Endothelial cell of umbilical vein (primary cell): Measurements from ENCODE around the gene KCNE1. TPM values are rescaled to one million over a fixed set of nuclear protein-coding genes. Genes with fewer than 3 reads are reported as not detected.

Source experiments
- BruUV-seq: library from RNA; stranded (reverse); fragments of 400-500 nt; replicated peaks from 2 replicates; lab custom pipeline; 2021; lab: Mats Ljungman, UMichigan
- CTCF ChIA-PET: fragments of 300-600, 350-600 bp; sonication (Branson Sonifier 250); formaldehyde crosslinking; loops from one replicate; lab custom pipeline; 2021; ENCODE audit warnings: antibody characterized with exemption, inconsistent platforms; lab: Charles Lee
- POLR2A ChIA-PET: fragments of 300-600, 350-600 bp; sonication (Branson Sonifier 250); formaldehyde crosslinking; loops from one replicate; lab custom pipeline; 2021; ENCODE audit warnings: antibody characterized with exemption, inconsistent platforms; lab: Charles Lee
- DNase-seq: peaks from one replicate; pipeline ENCODE4 v3.0.0-alpha.2; 2011; ENCODE audit warnings: low read depth, low spot score
- FAIRE-seq: peaks from 2 replicates; lab custom pipeline; 2011; peaks lifted over from hg19 to GRCh38; lab: Jason Lieb, UNC
- H2AFZ ChIP-seq: 2 replicates; pipeline ENCODE4 v1.6.0; 2012; ENCODE audit warnings: low read depth, low read length, control low read depth, inconsistent platforms
- H3K27ac ChIP-seq: 2 replicates; pipeline ENCODE4 v1.5.1; 2011; ENCODE audit warnings: low read depth, mild to moderate bottlenecking, control low read depth, low read length, moderate library complexity; ENCODE audit not compliant: insufficient read depth
- H3K27me3 ChIP-seq, 2 experiments: 2 replicates each; pipeline versions ENCODE4 v1.6.0 to v1.6.1; 2011; ENCODE audit warnings: low read length in 2 of 2, mixed read lengths in 1 of 2; ENCODE audit not compliant: control insufficient read depth in 2 of 2, insufficient read depth in 2 of 2
- H3K36me3 ChIP-seq, 2 experiments: 2 replicates in 1 of 2; 3 replicates in 1 of 2; pipeline ENCODE4 v1.5.1; 2011; ENCODE audit warnings: low read length in 2 of 2, mild to moderate bottlenecking in 1 of 2, moderate library complexity in 1 of 2; ENCODE audit not compliant: control insufficient read depth in 2 of 2, insufficient read depth in 2 of 2; ENCODE audit errors: extremely low read depth in 1 of 2
- H3K4me1 ChIP-seq: 3 replicates; pipeline ENCODE4 v1.5.1; 2011; ENCODE audit warnings: mild to moderate bottlenecking, low read length; ENCODE audit not compliant: control insufficient read depth, insufficient read depth; ENCODE audit errors: extremely low read depth
- H3K4me2 ChIP-seq: 2 replicates; pipeline ENCODE4 v1.6.1; 2011; ENCODE audit warnings: low read length, control low read depth, mixed read lengths; ENCODE audit not compliant: insufficient read depth
- H3K4me3 ChIP-seq, 3 experiments: fragments of 200-600 bp in 1 of 3; sonication (generic), shearing (Covaris generic) in 1 of 3; replicated peaks in 1 of 3; 2 replicates each; pipeline ENCODE4 v1.5.1; 2011 to 2016; ENCODE audit warnings: control low read depth in 3 of 3, low read length in 3 of 3, mild to moderate bottlenecking in 2 of 3, inconsistent platforms in 1 of 3, low read depth in 1 of 3, moderate library complexity in 1 of 3; ENCODE audit not compliant: insufficient read depth in 1 of 3
- H3K79me2 ChIP-seq: 2 replicates; pipeline ENCODE4 v1.6.0; 2012; ENCODE audit warnings: low read length, inconsistent platforms; ENCODE audit not compliant: control insufficient read depth, insufficient read depth
- H3K9ac ChIP-seq: replicated peaks from 2 replicates; pipeline ENCODE3; 2011; ENCODE audit warnings: low read length, control low read depth; ENCODE audit not compliant: insufficient read depth; ENCODE audit errors: extremely low read depth
- H3K9me1 ChIP-seq: replicated peaks from 3 replicates; pipeline ENCODE4 v1.6.0; 2011; ENCODE audit warnings: mild to moderate bottlenecking, low read length; ENCODE audit not compliant: control insufficient read depth, insufficient read depth; ENCODE audit errors: extremely low read depth
- H3K9me3 ChIP-seq: replicated peaks from 2 replicates; pipeline ENCODE4 v1.5.1; 2012; ENCODE audit warnings: low read length, inconsistent platforms; ENCODE audit not compliant: control insufficient read depth, insufficient read depth
- H4K20me1 ChIP-seq: replicated peaks from 2 replicates; pipeline ENCODE3; 2011; ENCODE audit warnings: mild to moderate bottlenecking, low read length; ENCODE audit not compliant: control insufficient read depth, insufficient read depth; ENCODE audit errors: extremely low read depth
- GATA2 ChIP-seq: IDR thresholded peaks from 2 replicates; pipeline ENCODE4 v1.7.0; 2011; ENCODE audit warnings: low read depth, mild to moderate bottlenecking, moderate library complexity, mixed read lengths, low read length; ENCODE audit not compliant: insufficient read length, insufficient read depth
- dilution Hi-C: fragments of 300-500 bp; cut with MboI; formaldehyde crosslinking; loops from one replicate; pipeline ENCODE4 v1.15.0; 2019; ENCODE audit warnings: low sequenced_read_pairs; ENCODE audit not compliant: extremely low pct_ligation_motif_present
- intact Hi-C: fragments of 100-400 bp; cut with micrococcal nuclease; formaldehyde crosslinking; loops from one replicate; pipeline ENCODE4 v1.10.0; 2022
- polyA plus RNA-seq, 4 experiments: library from polyadenylated mRNA; depleted of rRNA in 3 of 4; stranded (reverse) in 3 of 4; unstranded in 1 of 4; fragments of >200 nt; gene quantifications; 2 replicates each; pipeline versions ENCODE4 v1.2.1 to v1.2.3, GENCODE V29; 2011 to 2012; ENCODE audit warnings: missing spikeins in 1 of 4
- total RNA-seq: library from RNA; stranded (reverse); gene quantifications from 2 replicates; pipeline ENCODE4 v1.2.3, GENCODE V29; 2021
- TF ChIP-seq, protein P1 (sequence below): IDR thresholded peaks from 2 replicates; pipeline ENCODE4 v1.6.1; 2011; ENCODE audit not compliant: insufficient read depth, insufficient read length
- TF ChIP-seq, protein P2 (sequence below), 2 donors: IDR thresholded peaks; 1 replicate in 1 of 2; 2 replicates in 1 of 2; pipeline ENCODE4 v1.5.1; 2011; ENCODE audit warnings: low read length in 2 of 2, mild to moderate bottlenecking in 2 of 2, moderate library complexity in 2 of 2, control low read depth in 1 of 2, inconsistent platforms in 1 of 2, low read depth in 1 of 2; ENCODE audit not compliant: insufficient read depth in 1 of 2; ENCODE audit errors: extremely low read depth in 1 of 2

Gene KCNE1
- total and polyA plus RNA-seq, 2 donors (not counting 3 experiments of a cell fraction or from before 2014, with no cell fraction given), result 0.10 to 0.38 TPM

DNA sequence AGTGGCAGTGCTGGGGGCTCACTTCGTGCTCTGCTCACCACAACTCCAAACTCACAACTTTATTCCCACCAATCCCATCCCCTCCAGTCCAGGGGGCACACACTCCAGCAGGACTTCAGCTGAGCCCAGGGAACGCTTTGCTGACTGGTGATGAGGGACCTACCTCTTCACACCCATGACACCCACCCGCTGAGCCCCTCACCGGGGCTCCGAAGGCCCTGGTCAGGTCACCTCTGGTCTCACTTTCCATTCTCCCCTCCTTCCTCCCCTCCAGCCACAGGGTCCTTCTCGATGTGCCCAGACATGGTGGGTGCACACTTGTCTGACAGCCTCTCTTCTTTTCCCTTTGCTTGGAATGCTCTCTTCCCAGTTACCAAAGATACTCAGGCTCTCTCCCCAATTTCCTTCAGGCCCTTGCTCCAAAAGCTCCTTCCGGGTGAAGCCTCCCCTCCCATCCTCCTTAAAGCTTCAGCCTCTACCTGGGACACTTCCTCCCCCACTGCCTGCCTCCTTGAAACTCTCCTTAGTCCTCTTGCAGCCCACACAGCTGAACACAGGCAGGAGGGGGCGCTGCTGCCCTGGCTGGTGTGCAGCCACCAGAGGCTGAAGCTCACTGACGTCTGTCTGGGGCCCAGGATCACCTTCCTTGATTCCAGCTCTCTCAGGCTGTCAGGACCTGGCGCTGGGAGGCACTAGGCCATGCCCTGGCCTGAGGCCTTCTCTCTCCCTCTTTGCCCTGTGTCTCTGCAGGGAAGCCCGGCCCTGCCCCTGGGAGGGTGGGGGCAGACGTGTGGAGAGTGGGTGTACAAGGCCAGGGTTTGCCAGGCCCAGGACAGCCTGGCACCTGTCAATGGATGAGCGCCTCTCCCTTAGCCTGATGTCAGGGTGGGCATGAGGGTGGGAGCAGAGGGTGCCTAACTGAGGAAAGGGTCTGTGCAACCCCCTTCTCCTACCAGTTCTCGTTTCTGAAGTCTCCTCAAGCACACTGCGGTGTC, 1.6 kb downstream of the KCNE1 start:
- peak; percentile 62 for FAIRE-seq
- H3K27me3 ChIP-seq, result no peaks in the 10 kb centered on the region
- no peak overlapping the region for H3K27ac ChIP-seq

More for the DNA sequence above, 1.6 kb downstream of the KCNE1 start:
- intact Hi-C loops (loop anchor here (1.0 kb wide), 5 partner anchors 15 to 120 kb away; no protein-coding TSS in a partner anchor), dilution Hi-C loops (no loop called here)
- no peak overlapping the region for H3K9ac ChIP-seq
- DNase-seq, result peak; percentile 78
- no peak overlapping the region for H2AFZ ChIP-seq
- H3K36me3 ChIP-seq, result no peaks in the 10 kb centered on the region
- ChIA-PET CTCF (interaction anchor here (0.5 to 10.6 kb wide), 33 partner anchors 9 to 1603 kb away, joined by 3 to 394 read pairs (median 6); partner anchors contain the start of gene RCAN1), POLR2A (interaction anchor here (0.9 to 1.0 kb wide), 3 partner anchors 16 to 101 kb away, joined by 3 to 7 read pairs (median 4); no protein-coding TSS in a partner anchor)
- no peaks in the 10 kb centered on the region for H3K4me1 ChIP-seq
- no peak overlapping the region for H3K4me2 ChIP-seq
- TF ChIP-seq, protein P1, sequence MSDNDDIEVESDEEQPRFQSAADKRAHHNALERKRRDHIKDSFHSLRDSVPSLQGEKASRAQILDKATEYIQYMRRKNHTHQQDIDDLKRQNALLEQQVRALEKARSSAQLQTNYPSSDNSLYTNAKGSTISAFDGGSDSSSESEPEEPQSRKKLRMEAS, result no peak
- TF ChIP-seq, protein P2, sequence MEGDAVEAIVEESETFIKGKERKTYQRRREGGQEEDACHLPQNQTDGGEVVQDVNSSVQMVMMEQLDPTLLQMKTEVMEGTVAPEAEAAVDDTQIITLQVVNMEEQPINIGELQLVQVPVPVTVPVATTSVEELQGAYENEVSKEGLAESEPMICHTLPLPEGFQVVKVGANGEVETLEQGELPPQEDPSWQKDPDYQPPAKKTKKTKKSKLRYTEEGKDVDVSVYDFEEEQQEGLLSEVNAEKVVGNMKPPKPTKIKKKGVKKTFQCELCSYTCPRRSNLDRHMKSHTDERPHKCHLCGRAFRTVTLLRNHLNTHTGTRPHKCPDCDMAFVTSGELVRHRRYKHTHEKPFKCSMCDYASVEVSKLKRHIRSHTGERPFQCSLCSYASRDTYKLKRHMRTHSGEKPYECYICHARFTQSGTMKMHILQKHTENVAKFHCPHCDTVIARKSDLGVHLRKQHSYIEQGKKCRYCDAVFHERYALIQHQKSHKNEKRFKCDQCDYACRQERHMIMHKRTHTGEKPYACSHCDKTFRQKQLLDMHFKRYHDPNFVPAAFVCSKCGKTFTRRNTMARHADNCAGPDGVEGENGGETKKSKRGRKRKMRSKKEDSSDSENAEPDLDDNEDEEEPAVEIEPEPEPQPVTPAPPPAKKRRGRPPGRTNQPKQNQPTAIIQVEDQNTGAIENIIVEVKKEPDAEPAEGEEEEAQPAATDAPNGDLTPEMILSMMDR (IDR thresholded peaks at IDR 0.05; ENCODE audit: extremely low read depth in 1 of 2, insufficient read depth in 1 of 2, low read depth in 1 of 2, low read length in 2 of 2), result peak; percentile 69 to 94
- no peak for TF ChIP-seq GATA2
- H3K4me3 ChIP-seq, result no peak overlapping the region
- no peaks in the 10 kb centered on the region for H3K9me3 ChIP-seq
- no peaks in the 10 kb centered on the region for H3K9me1 ChIP-seq
- H3K79me2 ChIP-seq, result no peaks in the 10 kb centered on the region
- BruUV-seq, result no TSS peak
- H4K20me1 ChIP-seq, result no peaks in the 10 kb centered on the region
